SK-N-SH (cell line): ENCODE measurements around the gene F9.

ENCODE experiments used
- CTCF ChIP-seq: fragments of 200-600 bp; sonication (generic); IDR thresholded peaks from 2 replicates; pipeline ENCODE4 v1.6.1; 2017; ENCODE audit warnings: antibody characterized with exemption, mild to moderate bottlenecking, moderate library complexity
- FOXM1 ChIP-seq: IDR thresholded peaks from 2 replicates; pipeline ENCODE4 v1.4.0; 2012; ENCODE audit warnings: low read depth, mild to moderate bottlenecking
- GATA2 ChIP-seq: sonication (generic); formaldehyde crosslinking; IDR thresholded peaks from 2 replicates; pipeline ENCODE4 v1.5.0; 2020; ENCODE audit warnings: mild to moderate bottlenecking, missing genetic modification reagents
- IRF3 ChIP-seq: fragments of 150-350 bp; IDR thresholded peaks from 2 replicates; pipeline ENCODE4 v1.6.1; 2016; ENCODE audit warnings: mild to moderate bottlenecking, low read depth, low read length
- MAX ChIP-seq: IDR thresholded peaks from 2 replicates; pipeline ENCODE4 v1.4.0; 2012; ENCODE audit warnings: low read depth
- PBX3 ChIP-seq: IDR thresholded peaks from 2 replicates; pipeline ENCODE4; 2012
- POLR2AphosphoS5 ChIP-seq: IDR thresholded peaks from 2 replicates; pipeline ENCODE4 v1.6.1; 2012; ENCODE audit warnings: low read depth, low read length
- RAD21 ChIP-seq: IDR thresholded peaks from 2 replicates; pipeline ENCODE4 v1.6.1; 2012; ENCODE audit warnings: mild to moderate bottlenecking, low read length
- RFX5 ChIP-seq: IDR thresholded peaks from 2 replicates; pipeline ENCODE4 v1.6.1; 2012; ENCODE audit warnings: mild to moderate bottlenecking, improper control_type of control experiment, low read length
- TAF1 ChIP-seq: IDR thresholded peaks from 2 replicates; pipeline ENCODE4 v1.6.1; 2012; ENCODE audit warnings: low read depth, mild to moderate bottlenecking, low read length, moderate library complexity, borderline replicate concordance
- USF1 ChIP-seq: IDR thresholded peaks from 2 replicates; pipeline ENCODE4 v1.4.0; 2012; ENCODE audit warnings: low read depth, borderline replicate concordance

GRCh38 chrX:139544591-139544990 is 14.1 kb downstream of the F9 start:
- TF ChIP-seq CTCF (no peak), RAD21 (no peak), IRF3 (no peak), TAF1 (no peak), MAX (no peak), RFX5 (no peak), USF1 (no peak), POLR2AphosphoS5 (no peak), FOXM1 (no peak), PBX3 (no peak), GATA2 (CRISPR knock-in tag) (no peak)
